NCI-H748 treated with DMSO at 0.1 percent for 48 hours (cell line): ENCODE results near the gene ZBTB7C.
"Not testable (repeated sequence)": the region's sequence is repeated elsewhere in the genome, so short reads cannot be mapped to it uniquely, and the experiment has no call there.

Experiments used
- DNase-seq: peaks from one replicate; lab custom pipeline; 2025; lab: John Stamatoyannopoulos, UW

ZBTB7C gene

DNA sequence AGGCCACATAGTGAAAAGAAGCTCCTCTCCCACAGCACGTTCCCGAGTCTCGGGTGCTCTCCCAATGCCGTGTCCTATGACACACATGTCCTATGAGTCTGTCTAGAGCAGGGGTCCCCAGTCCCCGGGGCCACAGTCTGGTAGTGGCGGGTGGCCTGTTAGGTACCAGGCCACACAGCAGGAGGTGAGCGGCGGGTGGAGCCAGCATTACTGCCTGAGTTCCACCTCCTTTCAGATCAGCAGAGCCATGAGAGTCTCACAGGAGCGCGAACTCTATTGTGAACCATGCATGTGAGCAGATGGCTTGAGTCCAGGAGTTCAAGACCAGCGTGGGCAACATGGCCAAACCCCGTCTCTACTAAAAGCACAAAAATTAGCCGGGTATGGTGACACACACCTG is 112.6 kb downstream of the ZBTB7C start:
- DNase-seq: no peak

GRCh38 chr18:48295586-48296311 is 113.4 kb downstream of the ZBTB7C start:
- no peak for DNase-seq

DNA sequence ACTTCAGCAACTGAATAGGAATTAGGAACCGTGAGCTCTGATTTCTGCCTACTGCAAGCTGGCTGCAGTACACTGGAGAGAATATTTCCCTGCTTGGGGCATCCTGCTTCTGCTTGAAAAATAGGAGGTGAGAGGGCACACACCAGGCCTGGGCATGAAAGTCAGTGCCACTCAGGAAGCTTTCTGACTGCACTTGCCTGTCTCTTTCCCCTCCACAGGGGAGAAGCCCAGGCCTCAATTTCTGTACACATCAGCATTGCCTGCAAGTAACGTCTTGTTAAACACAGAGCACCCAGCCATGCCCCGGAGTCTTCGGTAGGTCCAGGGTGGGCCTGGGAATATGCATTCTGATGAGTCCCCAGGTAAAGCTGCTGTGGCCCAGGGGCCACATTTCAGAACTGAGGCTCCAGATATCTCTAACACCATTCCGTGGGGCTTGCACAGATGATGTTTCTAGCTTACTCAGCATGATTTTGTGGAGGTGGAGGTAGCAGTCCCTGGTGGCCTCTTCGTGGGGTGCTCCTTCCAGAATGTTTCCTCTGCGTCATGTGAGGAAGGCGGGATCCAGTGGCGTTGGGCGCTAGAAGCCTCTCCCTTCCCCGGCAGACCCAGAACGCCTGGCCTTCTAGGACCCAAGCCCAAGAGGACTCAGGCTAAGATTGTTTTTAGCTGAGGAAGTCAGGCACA is 114.1 kb downstream of the ZBTB7C start:
- no peak for DNase-seq

GRCh38 chr18:48293954-48294898 is 115.0 kb downstream of the ZBTB7C start:
- DNase-seq: no peak

DNA sequence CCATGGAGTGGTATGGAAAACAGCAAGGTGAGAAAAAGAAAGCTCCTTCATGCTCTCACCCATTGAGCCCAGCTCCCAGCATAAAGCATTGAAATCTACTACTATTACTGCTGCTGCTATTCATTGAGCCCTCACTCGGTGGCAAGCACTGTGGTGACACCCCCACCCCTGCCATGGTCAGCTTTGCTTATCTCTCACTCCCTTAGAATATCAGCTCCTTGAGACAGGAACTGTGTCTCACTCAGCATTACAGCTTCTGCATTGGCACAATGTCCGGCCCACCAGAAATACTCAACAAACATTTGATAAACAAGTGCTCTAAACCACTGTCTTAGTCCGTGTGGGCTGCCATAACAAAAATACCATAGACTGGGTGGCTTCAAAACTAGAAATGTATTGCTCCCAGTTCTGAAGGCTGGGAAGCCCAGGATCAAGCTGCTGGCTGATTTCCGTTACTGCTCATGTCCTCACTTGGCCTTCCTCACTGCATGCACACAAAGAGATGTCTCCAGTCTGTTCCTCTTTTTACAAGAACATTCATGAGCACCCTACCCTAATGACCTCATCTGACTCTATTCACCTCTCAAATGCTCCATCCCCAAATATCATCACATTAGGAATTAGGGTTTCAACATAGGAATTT is 116.3 kb downstream of the ZBTB7C start:
- DNase-seq: no peak

DNA sequence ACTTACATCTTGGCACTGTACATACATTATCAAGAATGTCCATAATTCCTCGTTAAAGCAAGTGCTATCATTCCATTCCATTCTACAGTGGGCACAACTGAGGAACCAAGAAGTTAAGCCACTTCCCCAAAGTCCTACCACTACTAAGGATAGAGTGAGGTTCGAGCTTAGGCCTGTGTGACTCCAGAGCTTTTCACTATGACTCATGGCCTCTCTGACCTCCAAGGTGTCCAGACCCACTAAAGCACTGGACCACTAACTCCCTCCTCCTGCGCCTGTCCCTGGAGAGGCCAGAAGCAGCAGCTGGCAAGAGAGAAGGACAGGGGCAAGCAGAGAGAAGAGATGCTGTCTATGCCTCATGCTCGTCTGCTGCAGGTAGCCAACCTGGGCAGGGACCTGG is 117.0 kb downstream of the ZBTB7C start:
- DNase-seq: no peak

DNA sequence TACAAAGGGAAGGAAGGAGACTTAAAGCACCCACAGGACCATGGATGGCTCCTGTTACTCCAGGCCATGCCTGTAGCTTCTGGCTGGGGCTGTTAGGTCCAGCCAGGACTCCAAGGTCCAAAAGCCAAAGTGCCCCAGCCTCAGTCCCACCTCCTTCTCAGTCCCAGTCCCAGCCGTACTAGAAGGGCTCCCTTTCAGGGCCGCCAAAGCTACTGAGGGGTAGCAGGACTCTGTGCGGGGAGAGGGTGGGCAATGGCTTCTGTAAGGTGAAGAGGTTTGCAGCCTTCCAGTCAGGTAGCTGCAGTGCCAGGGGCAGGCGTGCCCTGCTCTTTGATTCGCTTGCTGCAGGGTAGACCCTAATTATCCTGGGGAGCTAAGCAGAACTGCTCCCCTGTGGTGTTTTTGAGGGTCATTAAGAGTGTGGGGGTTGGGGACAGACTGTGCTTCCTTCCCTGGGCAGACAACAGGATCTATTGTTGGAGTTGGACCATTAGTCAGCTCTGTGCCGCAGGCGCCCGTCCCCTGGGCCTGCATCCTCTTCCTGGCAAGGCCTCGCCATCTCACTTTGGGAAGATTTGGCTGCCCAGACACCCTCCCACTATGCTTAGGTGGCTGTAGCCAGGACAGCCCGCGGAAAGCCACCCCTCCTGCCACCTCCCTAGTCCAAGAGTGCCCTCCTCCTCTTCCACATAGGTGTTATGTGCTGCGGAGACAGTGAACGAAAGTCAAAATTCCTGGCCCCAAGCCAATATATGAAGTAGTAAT is 118.8 kb downstream of the ZBTB7C start:
- DNase-seq: no peak

DNA sequence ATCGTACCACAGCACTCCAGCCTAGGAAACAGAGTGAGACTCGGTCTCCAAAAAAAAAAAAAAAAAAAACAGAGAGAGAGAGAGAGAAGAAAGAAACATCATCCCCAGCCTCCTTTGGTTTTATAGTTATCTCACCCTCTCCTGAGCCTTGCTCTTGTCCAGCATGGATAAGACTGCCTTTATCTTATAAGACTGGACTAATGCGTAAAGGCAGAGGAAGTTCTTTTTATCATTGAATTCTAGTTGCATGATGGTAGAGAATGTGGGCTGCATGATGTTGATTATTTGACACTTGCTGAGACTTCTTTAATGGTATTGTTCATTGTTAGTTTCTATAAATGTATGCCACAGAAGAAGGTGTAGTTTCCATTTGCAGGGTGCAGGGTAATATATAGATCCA is 124.4 kb downstream of the ZBTB7C start:
- no peak for DNase-seq

- not testable (repeated sequence) for DNase-seq
Observed at GRCh38 chr18:48284011-48284410, 125.2 kb downstream of the ZBTB7C start.

DNA sequence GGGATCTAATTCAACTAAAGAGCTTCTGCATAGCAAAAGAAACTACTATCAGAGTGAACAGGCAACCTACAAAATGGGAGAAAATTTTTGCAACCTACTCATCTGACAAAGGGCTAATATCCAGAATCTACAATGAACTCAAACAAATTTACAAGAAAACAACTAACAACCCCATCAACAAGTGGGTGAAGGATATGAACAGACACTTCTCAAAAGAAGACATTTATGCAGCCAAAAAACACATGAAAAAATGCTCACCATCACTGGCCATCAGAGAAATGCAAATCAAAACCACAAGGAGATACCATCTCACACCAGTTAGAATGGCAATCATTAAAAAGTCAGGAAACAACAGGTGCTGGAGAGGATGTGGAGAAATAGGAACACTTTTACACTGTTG is 127.7 kb downstream of the ZBTB7C start:
- not testable (repeated sequence) for DNase-seq

DNA sequence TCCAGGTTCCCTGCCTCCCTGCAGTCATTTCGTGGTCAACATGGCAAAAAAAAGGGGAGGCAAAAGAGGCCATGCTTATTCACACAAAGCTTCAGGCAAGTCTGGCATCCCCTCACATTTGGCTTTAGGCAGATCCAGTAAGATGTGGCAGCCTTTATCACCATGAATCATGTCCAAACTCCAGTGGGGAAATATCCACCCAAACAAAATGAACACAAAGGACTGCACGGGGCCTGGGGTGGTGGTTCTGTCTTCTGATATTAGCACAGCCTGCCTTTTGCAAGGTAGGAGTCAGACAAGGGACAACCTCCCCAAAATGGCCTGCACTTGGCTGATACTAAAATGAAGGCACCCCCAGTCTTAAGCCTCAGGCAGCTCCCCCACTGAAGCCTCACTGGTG is 129.9 kb downstream of the ZBTB7C start:
- no peak for DNase-seq

GRCh38 chr18:48278081-48278480 is 131.1 kb downstream of the ZBTB7C start:
- no peak for DNase-seq

GRCh38 chr18:48274301-48274700 is 134.9 kb downstream of the ZBTB7C start:
- DNase-seq: no peak

DNA sequence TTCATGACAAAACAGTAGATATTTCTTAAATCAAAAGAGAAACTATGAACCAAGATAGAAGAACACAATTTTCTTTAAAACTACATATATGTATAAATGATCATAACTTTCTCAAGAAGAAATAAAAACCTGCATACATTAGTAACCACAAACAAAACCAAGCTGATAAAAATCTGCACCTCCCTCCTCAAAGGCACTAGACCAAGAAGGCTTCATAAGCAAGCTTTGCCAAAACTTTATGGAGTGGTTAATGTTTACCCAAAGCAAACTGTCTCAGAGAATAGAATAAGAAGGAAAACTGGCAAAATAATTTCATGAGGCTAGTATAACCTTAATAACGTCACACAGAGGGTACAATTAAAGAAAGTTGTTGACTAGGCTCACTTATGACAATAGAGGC is 138.3 kb downstream of the ZBTB7C start:
- no peak for DNase-seq

- DNase-seq: no peak
Observed at GRCh38 chr18:48265328-48265727, 143.9 kb downstream of the ZBTB7C start.

DNA sequence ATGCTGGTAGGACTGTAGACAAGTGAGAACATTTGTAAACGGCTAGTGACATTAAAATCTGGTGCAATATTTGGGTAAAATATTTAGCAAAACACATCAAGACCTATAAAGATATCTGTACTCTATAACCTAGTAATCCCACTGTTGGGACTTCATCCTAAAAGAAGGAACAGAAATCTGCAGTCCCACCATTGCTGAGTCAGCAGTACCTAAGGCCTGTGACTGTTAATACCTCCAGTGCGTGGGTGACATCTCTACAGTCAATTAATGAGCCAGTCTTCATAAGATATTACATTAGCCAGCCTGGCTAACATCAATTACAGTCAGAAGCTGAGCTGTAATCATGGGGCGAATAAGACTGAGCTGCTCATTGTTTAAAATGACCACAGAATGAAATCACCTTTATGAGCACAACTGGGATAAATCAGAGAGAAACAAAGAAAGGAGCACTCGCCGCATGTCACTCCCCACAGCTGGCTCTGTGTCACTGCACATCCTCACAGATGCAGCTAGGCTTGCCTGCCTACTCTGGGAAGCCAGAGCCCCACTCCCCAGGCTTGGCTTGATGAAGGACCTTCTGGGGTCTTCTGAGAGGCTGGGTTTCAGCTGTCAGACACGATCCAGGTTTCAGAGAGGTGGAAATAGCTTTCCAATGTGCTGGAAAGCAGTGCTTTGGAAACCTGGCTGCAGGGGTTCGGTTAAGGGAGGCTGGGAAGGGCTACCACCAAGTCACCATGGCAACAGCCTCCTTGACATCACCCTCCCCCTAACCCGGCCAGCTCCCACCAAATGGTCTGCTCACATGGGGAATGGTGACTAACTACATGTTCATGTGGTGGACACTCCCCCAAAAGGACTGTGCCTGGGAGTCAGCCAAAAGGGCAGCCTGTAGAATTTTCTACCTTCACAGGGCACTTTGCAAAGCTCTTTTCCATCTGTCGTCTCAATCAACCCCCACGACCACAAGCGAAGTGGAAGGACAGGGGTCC is 145.0 kb downstream of the ZBTB7C start:
- no peak for DNase-seq

GRCh38 chr18:48263192-48263853 is 145.9 kb downstream of the ZBTB7C start:
- no peak for DNase-seq

DNA sequence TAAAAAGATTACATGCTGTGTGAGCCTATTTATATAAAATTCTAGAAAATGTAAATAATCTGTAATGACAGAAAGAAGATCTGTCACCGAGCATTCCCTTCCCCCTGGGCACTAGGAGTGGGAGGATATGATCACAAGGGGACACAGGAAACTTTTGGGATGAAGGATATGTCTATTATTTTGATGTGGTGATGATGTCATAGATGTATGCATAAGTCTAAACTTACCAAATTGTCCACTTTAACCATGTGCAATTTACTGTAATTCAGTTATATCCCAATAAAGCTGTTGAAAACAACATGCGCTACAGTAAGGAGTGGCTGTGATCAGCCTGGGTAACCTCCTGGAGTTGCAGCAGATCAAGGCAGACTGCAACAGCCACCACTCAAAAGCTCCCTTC is 148.9 kb downstream of the ZBTB7C start:
- no peak for DNase-seq

GRCh38 chr18:48256848-48257247 is 152.3 kb downstream of the ZBTB7C start:
- DNase-seq: no peak
